Lower lobe of right lung (tissue), 2 donors: ENCODE data around the gene PHACTR3. TPM values are rescaled to one million over a fixed set of nuclear protein-coding genes. Genes with fewer than 3 reads are reported as not detected.

ENCODE experiments used
- ATAC-seq, 2 donors: fragments of 200-7000 bp; cut with Tn5 transposase; one replicate each; pipeline ENCODE4 v1.9.1; 2020 to 2022; ENCODE audit warnings: mild to moderate bottlenecking in 2 of 2, moderate library complexity in 2 of 2
- DNase-seq: peaks from one replicate; pipeline ENCODE4 v3.0.0-alpha.2; 2020
- H3K27ac ChIP-seq: fragments of 200-600 bp; one replicate; pipeline ENCODE4 v1.8.0; 2022
- H3K27me3 ChIP-seq: fragments of 200-600 bp; one replicate; pipeline ENCODE4 v1.8.0; 2022; ENCODE audit warnings: low read depth
- H3K36me3 ChIP-seq: fragments of 200-600 bp; one replicate; pipeline ENCODE4 v1.8.0; 2022; ENCODE audit warnings: mild to moderate bottlenecking
- H3K4me1 ChIP-seq: fragments of 200-600 bp; one replicate; pipeline ENCODE4 v1.8.0; 2022
- H3K4me3 ChIP-seq: fragments of 200-600 bp; one replicate; pipeline ENCODE4 v1.8.0; 2022; ENCODE audit warnings: mild to moderate bottlenecking
- H3K9me3 ChIP-seq: fragments of 200-600 bp; one replicate; pipeline ENCODE4 v1.8.0; 2022
- CTCF ChIP-seq: fragments of 200-600 bp; IDR thresholded peaks from one replicate; pipeline ENCODE4 v1.8.0; 2022; ENCODE audit warnings: antibody characterized with exemption, mild to moderate bottlenecking
- intact Hi-C: fragments of 100-400 bp; cut with DNase I; formaldehyde crosslinking; loops from one replicate; pipeline ENCODE4 v1.11.0; 2022
- total RNA-seq: library from RNA; stranded (reverse); fragmentation: NEBNext Ultra II Directional; extraction: Animal tissue kit (Norgen Biotek cat#: 25700); gene quantifications from one replicate; pipeline ENCODE4 v1.2.1, GENCODE V29; 2021
- donor health status: DM: no; HTN: yes; CAD: no; lungs with severe emphysema.

PHACTR3 gene
- total RNA-seq, 1 donor from 2014 or later, result 9.0 TPM

DNA sequence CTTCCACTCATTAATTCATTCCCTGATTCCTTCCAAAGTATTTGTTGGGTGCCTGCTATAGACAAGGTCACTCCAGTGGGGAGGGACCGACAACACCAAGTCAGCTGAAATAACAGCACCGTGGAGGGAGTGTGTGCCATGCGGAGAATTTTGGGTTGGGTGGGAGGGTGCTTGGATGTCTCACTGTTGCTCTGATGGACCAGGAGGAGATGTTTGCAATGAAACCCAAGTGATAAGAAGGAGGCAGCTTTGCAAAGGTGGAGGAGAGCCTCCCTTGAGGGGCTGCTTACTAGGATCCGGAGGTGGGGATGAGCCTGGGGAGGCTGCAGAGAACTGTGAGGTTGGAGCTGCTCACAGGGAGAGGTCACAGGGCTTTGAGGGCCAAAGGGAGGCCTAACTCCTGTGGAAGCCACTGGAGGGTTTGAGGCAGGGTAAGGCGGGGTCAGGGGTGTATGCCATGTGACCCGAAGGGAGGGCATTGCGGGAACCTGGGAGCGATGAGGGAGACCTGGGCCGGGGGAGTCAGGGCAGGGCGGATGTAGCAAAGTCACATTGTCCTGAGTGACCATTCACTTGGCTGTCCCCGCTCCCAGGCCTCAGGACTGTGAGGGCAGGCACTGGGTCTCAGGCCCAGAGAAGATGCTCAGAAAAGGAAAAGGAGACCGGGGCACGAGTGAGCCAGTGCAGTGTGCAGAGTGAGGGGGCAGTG, 124.5 kb downstream of the PHACTR3 start:
- no peak overlapping the region for H3K4me3 ChIP-seq
- H3K36me3 ChIP-seq, result no peaks in the 10 kb centered on the region
- H3K9me3 ChIP-seq, result no peaks in the 10 kb centered on the region
- ATAC-seq (no peak), DNase-seq (no peak)
- intact Hi-C loops, result no loop called here
- no peak for TF ChIP-seq CTCF
- H3K27ac ChIP-seq, result no peak overlapping the region
- no peaks in the 10 kb centered on the region for H3K4me1 ChIP-seq
- H3K27me3 ChIP-seq, result peaks cover 8% of the 10 kb centered on the region

- Histone ChIP-seq H3K27ac (no peak overlapping the region), H3K4me1 (no peaks in the 10 kb centered on the region), H3K36me3 (no peaks in the 10 kb centered on the region), H3K9me3 (no peaks in the 10 kb centered on the region), H3K4me3 (no peak overlapping the region), H3K27me3 (peaks cover 12% of the 10 kb centered on the region)
- ATAC-seq (no peak), DNase-seq (no peak)
- intact Hi-C loops, result no loop called here
- TF ChIP-seq CTCF, result no peak
Observed at GRCh38 chr20:59729506-59729905, 125.2 kb downstream of the PHACTR3 start.

- H3K27me3 ChIP-seq, result peaks cover 14% of the 10 kb centered on the region
- no peaks in the 10 kb centered on the region for H3K36me3 ChIP-seq
- ATAC-seq, result no peak
- H3K9me3 ChIP-seq, result no peaks in the 10 kb centered on the region
- no peaks in the 10 kb centered on the region for H3K4me1 ChIP-seq
- intact Hi-C loops, result no loop called here
- no peak for DNase-seq
- no peak overlapping the region for H3K4me3 ChIP-seq
- no peak for TF ChIP-seq CTCF
- no peak overlapping the region for H3K27ac ChIP-seq
Observed at GRCh38 chr20:59730722-59731121, 126.4 kb downstream of the PHACTR3 start.

GRCh38 chr20:59731376-59731775, 127.0 kb downstream of the PHACTR3 start:
- no peaks in the 10 kb centered on the region for H3K9me3 ChIP-seq
- intact Hi-C loops, result no loop called here
- no peaks in the 10 kb centered on the region for H3K4me1 ChIP-seq
- H3K27ac ChIP-seq, result no peak overlapping the region
- no peak for TF ChIP-seq CTCF
- H3K27me3 ChIP-seq, result peaks cover 21% of the 10 kb centered on the region
- ATAC-seq, result no peak
- no peak overlapping the region for H3K4me3 ChIP-seq
- no peaks in the 10 kb centered on the region for H3K36me3 ChIP-seq
- no peak for DNase-seq

- H3K36me3 ChIP-seq, result no peaks in the 10 kb centered on the region
- no peak for TF ChIP-seq CTCF
- no peak overlapping the region for H3K27ac ChIP-seq
- H3K4me1 ChIP-seq, result no peaks in the 10 kb centered on the region
- peaks cover 30% of the 10 kb centered on the region for H3K27me3 ChIP-seq
- intact Hi-C loops, result no loop called here
- H3K4me3 ChIP-seq, result no peak overlapping the region
- H3K9me3 ChIP-seq, result no peaks in the 10 kb centered on the region
- no peak for ATAC-seq
- no peak for DNase-seq
Observed at GRCh38 chr20:59733351-59733750, 129.0 kb downstream of the PHACTR3 start.
